ENCODE results near the gene SMARCC1. TPM values are rescaled to one million over a fixed set of nuclear protein-coding genes. Genes with fewer than 3 reads are reported as not detected.

The SMARCC1 gene
- total and polyA plus RNA-seq, 10 donors = 10.5 to 82.9 (median 44.7) TPM

Small RNAs within 50 kb of the gene (small RNA-seq; reads per million reads assigned to genes)
- gene RF02271 (0 reads per million in 4 donors), gene RN7SL870P (0 reads per million in 4 donors)

Other genes with a start within 250 kb of the SMARCC1 start
- under 1 TPM in 4 of 7 donors, not detected in 3; 0.17 to 0.34 (median 0.23) TPM for gene CSPG5, start 203.0 kb downstream of the SMARCC1 start, total RNA-seq
- gene CSPG5, start 203.0 kb downstream of the SMARCC1 start, polyA plus RNA-seq = under 1 TPM in 2 of 3 donors, not detected in 1; 0.09 to 0.10 TPM
- 10 to 100 TPM; 50.5 to 73.5 (median 65.8) TPM for gene DHX30, start 21.2 kb upstream of the SMARCC1 start, total RNA-seq
- 10 to 100 TPM; 31.9 to 52.5 (median 44.4) TPM for gene DHX30, start 21.2 kb upstream of the SMARCC1 start, polyA plus RNA-seq
- gene MAP4, start 234.5 kb upstream of the SMARCC1 start, total RNA-seq = 100 to 1,000 TPM in 5 of 7 donors, 10 to 100 TPM in 2; 92.9 to 163 (median 109) TPM
- 10 to 100 TPM; 22.3 to 51.4 (median 25.0) TPM for gene MAP4, start 234.5 kb upstream of the SMARCC1 start, polyA plus RNA-seq

Data from spleen (tissue), 11 donors.